Muscle of leg (tissue), 11 donors: ENCODE measurements around the gene POLR2H. TPM values are rescaled to one million over a fixed set of nuclear protein-coding genes. Genes with fewer than 3 reads are reported as not detected.

Experiments used
- DNase-seq: peaks from one replicate; pipeline ENCODE4 v3.0.0; 2013
- H3K27ac ChIP-seq: one replicate; pipeline ENCODE4 v1.5.1; 2013; ENCODE audit warnings: mild to moderate bottlenecking, low read length, control low read depth
- H3K27me3 ChIP-seq: one replicate; pipeline ENCODE4 v1.6.1; 2013; ENCODE audit warnings: low read length; ENCODE audit not compliant: control insufficient read depth, insufficient read depth
- H3K36me3 ChIP-seq: one replicate; pipeline ENCODE4 v1.6.1; 2013; ENCODE audit warnings: low read length; ENCODE audit not compliant: control insufficient read depth, insufficient read depth
- H3K4me1 ChIP-seq: one replicate; pipeline ENCODE4 v1.6.1; 2013; ENCODE audit warnings: low read length; ENCODE audit not compliant: control insufficient read depth, insufficient read depth
- H3K4me3 ChIP-seq: one replicate; pipeline ENCODE4 v1.5.1; 2013; ENCODE audit warnings: low read length, control low read depth
- H3K9me3 ChIP-seq: replicated peaks from 2 replicates; pipeline ENCODE4 v1.6.1; 2013; ENCODE audit warnings: low read depth, low read length; ENCODE audit not compliant: control insufficient read depth
- WGBS: methylation state at CpG from one replicate; pipeline ENCODE4 v1.1.5; 2013; ENCODE audit warnings: missing lambda C conversion rate; ENCODE audit not compliant: insufficient coverage; 5-methylcytosine and 5-hydroxymethylcytosine counted together
- polyA plus RNA-seq, 8 donors: library from polyadenylated mRNA; unstranded; fragments of 120-200 nt; gene quantifications; one replicate each; pipeline versions ENCODE4 v1.2.1 to v1.2.3, GENCODE V29; 2013; ENCODE audit warnings: inconsistent platforms in 1 of 8, low replicate concordance in 1 of 8; ENCODE audit not compliant: insufficient read length in 8 of 8, insufficient read depth in 1 of 8
- total RNA-seq: library from RNA; stranded (reverse); fragments of 120-200 nt; gene quantifications from one replicate; pipeline ENCODE4 v1.2.4, GENCODE V29; 2013

Gene POLR2H
- total and polyA plus RNA-seq, 9 donors: 39.9 to 55.0 (median 49.3) TPM

GRCh38 chr3:184414418-184415202, 53.1 kb downstream of the POLR2H start:
- no peaks in the 10 kb centered on the region for H3K9me3 ChIP-seq
- no peak overlapping the region for H3K27ac ChIP-seq
- H3K36me3 ChIP-seq: no peaks in the 10 kb centered on the region
- H3K4me1 ChIP-seq: peaks cover 29% of the 10 kb centered on the region
- H3K4me3 ChIP-seq: no peak overlapping the region
- DNase-seq: no peak
- 77% methylated on average over 12 of the region's 16 CpGs for WGBS
- H3K27me3 ChIP-seq: peaks cover 3% of the 10 kb centered on the region

GRCh38 chr3:184415203-184415490, 53.6 kb downstream of the POLR2H start:
- whole genome bisulfite sequencing: no CpG with 5 or more reads among the region's 4 CpGs
- H3K27ac ChIP-seq: no peak overlapping the region
- no peaks in the 10 kb centered on the region for H3K9me3 ChIP-seq
- DNase-seq: no peak
- peaks cover 3% of the 10 kb centered on the region for H3K27me3 ChIP-seq
- peaks cover 29% of the 10 kb centered on the region for H3K4me1 ChIP-seq
- no peaks in the 10 kb centered on the region for H3K36me3 ChIP-seq
- H3K4me3 ChIP-seq: no peak overlapping the region

- Histone ChIP-seq H3K27ac (no peak overlapping the region), H3K4me3 (no peak overlapping the region), H3K4me1 (peaks cover 29% of the 10 kb centered on the region), H3K36me3 (no peaks in the 10 kb centered on the region), H3K27me3 (peaks cover 3% of the 10 kb centered on the region), H3K9me3 (no peaks in the 10 kb centered on the region)
- whole genome bisulfite sequencing: 38% methylated on average over 6 of the region's 14 CpGs
- DNase-seq: peak; percentile 62
Observed at GRCh38 chr3:184417619-184418327, 56.3 kb downstream of the POLR2H start.

Other genes starting within 250 kb of the POLR2H start
- 32.6 TPM for gene EIF2B5, start 226.4 kb upstream of the POLR2H start, total RNA-seq
- 10 to 100 TPM; 35.6 to 41.0 (median 38.5) TPM for gene EIF2B5, start 226.4 kb upstream of the POLR2H start, polyA plus RNA-seq
- gene DVL3, start 206.3 kb upstream of the POLR2H start, total RNA-seq: 37.1 TPM
- 10 to 100 TPM; 69.4 to 96.9 (median 88.0) TPM for gene DVL3, start 206.3 kb upstream of the POLR2H start, polyA plus RNA-seq
- 130 TPM for gene AP2M1, start 186.9 kb upstream of the POLR2H start, total RNA-seq
- 100 to 1,000 TPM; 191 to 255 (median 218) TPM for gene AP2M1, start 186.9 kb upstream of the POLR2H start, polyA plus RNA-seq
- 33.0 TPM for gene ABCF3, start 175.5 kb upstream of the POLR2H start, total RNA-seq
- 10 to 100 TPM; 42.0 to 54.5 (median 48.8) TPM for gene ABCF3, start 175.5 kb upstream of the POLR2H start, polyA plus RNA-seq
- 0.04 TPM for gene VWA5B2, start 132.1 kb upstream of the POLR2H start, total RNA-seq
- gene VWA5B2, start 132.1 kb upstream of the POLR2H start, polyA plus RNA-seq: 1 to 10 TPM in 1 of 8 donors, under 1 TPM in 7; 0.23 to 1.2 (median 0.42) TPM
- gene ALG3, start 112.7 kb upstream of the POLR2H start, total RNA-seq: 9.6 TPM
- gene ALG3, start 112.7 kb upstream of the POLR2H start, polyA plus RNA-seq: 10 to 100 TPM; 21.5 to 28.0 (median 23.2) TPM
- gene EEF1AKMT4, start 112.0 kb upstream of the POLR2H start, total RNA-seq: 1.6 TPM
- gene EEF1AKMT4, start 112.0 kb upstream of the POLR2H start, polyA plus RNA-seq: 1 to 10 TPM; 1.0 to 2.1 (median 1.6) TPM
- 0.04 TPM for gene CAMK2N2, start 100.2 kb upstream of the POLR2H start, total RNA-seq
- gene CAMK2N2, start 100.2 kb upstream of the POLR2H start, polyA plus RNA-seq: under 1 TPM in 2 of 8 donors, not detected in 6; 0.10 to 0.16 TPM
- gene ECE2, start 85.7 kb upstream of the POLR2H start, total RNA-seq: not detected
- not detected for gene ECE2, start 85.7 kb upstream of the POLR2H start, polyA plus RNA-seq
- gene PSMD2, start 62.5 kb upstream of the POLR2H start, total RNA-seq: 108 TPM
- 100 to 1,000 TPM; 145 to 200 (median 185) TPM for gene PSMD2, start 62.5 kb upstream of the POLR2H start, polyA plus RNA-seq
- gene EIF4G1, start 47.1 kb upstream of the POLR2H start, total RNA-seq: 115 TPM
- gene EIF4G1, start 47.1 kb upstream of the POLR2H start, polyA plus RNA-seq: 100 to 1,000 TPM; 161 to 242 (median 202) TPM
- 9.8 TPM for gene FAM131A, start 24.1 kb upstream of the POLR2H start, total RNA-seq
- 10 to 100 TPM in 5 of 8 donors, 1 to 10 TPM in 3; 8.4 to 14.9 (median 10.7) TPM for gene FAM131A, start 24.1 kb upstream of the POLR2H start, polyA plus RNA-seq
- 3.5 TPM for gene CLCN2, start 105 bp upstream of the POLR2H start, total RNA-seq
- gene CLCN2, start 105 bp upstream of the POLR2H start, polyA plus RNA-seq: 1 to 10 TPM; 2.5 to 5.3 (median 3.9) TPM
- gene THPO, start 16.5 kb downstream of the POLR2H start, total RNA-seq: 0.89 TPM
- 1 to 10 TPM; 1.5 to 2.8 (median 2.1) TPM for gene THPO, start 16.5 kb downstream of the POLR2H start, polyA plus RNA-seq
- gene CHRD, start 18.3 kb downstream of the POLR2H start, total RNA-seq: 14.1 TPM
- gene CHRD, start 18.3 kb downstream of the POLR2H start, polyA plus RNA-seq: 10 to 100 TPM; 14.7 to 21.9 (median 18.0) TPM
- 36.2 TPM for gene EPHB3, start 200.1 kb downstream of the POLR2H start, total RNA-seq
- 10 to 100 TPM; 36.2 to 62.1 (median 47.6) TPM for gene EPHB3, start 200.1 kb downstream of the POLR2H start, polyA plus RNA-seq